GM06990 (cell line): ENCODE data around the gene TMEM132A.
"Not testable (repeated sequence)": the region's sequence is repeated elsewhere in the genome, so short reads cannot be mapped to it uniquely, and the experiment has no call there.

ENCODE experiments used
- DNase-seq: peaks from one replicate; pipeline ENCODE4 v3.0.0-alpha.2; 2011; ENCODE audit not compliant: insufficient read length; ENCODE audit errors: extremely low read depth
- H3K27me3 ChIP-seq: replicated peaks from 2 replicates; pipeline ENCODE4 v1.6.0; 2011; ENCODE audit warnings: low read length; ENCODE audit not compliant: control insufficient read depth, insufficient read depth
- H3K36me3 ChIP-seq: 2 replicates; pipeline ENCODE4 v1.5.1; 2011; ENCODE audit warnings: low read length; ENCODE audit not compliant: control insufficient read depth, insufficient read depth
- H3K4me3 ChIP-seq: replicated peaks from 2 replicates; pipeline ENCODE4 v1.5.1; 2011; ENCODE audit warnings: low read depth, mild to moderate bottlenecking, control low read depth, low read length
- TF ChIP-seq, protein P1 (sequence below): IDR thresholded peaks from 2 replicates; pipeline ENCODE4 v1.5.1; 2011; ENCODE audit warnings: low read length, control low read depth, mild to moderate bottlenecking, inconsistent platforms; ENCODE audit not compliant: insufficient read depth, poor library complexity, severe bottlenecking

The TMEM132A gene

DNA sequence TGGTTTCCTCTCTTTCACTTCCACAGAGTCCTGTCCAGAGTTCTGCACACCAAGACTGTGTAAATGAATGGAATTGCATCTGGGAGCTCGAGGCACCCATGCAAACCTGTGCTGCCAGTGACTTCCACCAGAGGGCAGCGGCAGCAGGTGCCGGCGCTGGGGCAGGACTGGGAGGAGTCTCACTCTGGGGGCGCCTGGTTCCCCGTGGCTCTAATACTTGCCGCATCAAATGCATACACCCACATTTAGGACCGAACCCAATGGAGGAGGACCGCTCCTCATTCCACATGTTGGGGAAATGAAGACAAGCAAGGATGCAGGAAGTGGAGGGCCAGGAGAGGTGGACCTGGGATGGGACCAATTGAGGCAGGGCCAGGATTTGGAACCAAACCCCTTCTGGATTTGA lies 46.1 kb downstream of the TMEM132A start:
- Histone ChIP-seq H3K27me3 (no peaks in the 10 kb centered on the region), H3K4me3 (no peak overlapping the region), H3K36me3 (no peaks in the 10 kb centered on the region)
- peak; percentile 62 for DNase-seq
- TF ChIP-seq, protein P1, sequence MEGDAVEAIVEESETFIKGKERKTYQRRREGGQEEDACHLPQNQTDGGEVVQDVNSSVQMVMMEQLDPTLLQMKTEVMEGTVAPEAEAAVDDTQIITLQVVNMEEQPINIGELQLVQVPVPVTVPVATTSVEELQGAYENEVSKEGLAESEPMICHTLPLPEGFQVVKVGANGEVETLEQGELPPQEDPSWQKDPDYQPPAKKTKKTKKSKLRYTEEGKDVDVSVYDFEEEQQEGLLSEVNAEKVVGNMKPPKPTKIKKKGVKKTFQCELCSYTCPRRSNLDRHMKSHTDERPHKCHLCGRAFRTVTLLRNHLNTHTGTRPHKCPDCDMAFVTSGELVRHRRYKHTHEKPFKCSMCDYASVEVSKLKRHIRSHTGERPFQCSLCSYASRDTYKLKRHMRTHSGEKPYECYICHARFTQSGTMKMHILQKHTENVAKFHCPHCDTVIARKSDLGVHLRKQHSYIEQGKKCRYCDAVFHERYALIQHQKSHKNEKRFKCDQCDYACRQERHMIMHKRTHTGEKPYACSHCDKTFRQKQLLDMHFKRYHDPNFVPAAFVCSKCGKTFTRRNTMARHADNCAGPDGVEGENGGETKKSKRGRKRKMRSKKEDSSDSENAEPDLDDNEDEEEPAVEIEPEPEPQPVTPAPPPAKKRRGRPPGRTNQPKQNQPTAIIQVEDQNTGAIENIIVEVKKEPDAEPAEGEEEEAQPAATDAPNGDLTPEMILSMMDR, result peak; percentile 95

DNA sequence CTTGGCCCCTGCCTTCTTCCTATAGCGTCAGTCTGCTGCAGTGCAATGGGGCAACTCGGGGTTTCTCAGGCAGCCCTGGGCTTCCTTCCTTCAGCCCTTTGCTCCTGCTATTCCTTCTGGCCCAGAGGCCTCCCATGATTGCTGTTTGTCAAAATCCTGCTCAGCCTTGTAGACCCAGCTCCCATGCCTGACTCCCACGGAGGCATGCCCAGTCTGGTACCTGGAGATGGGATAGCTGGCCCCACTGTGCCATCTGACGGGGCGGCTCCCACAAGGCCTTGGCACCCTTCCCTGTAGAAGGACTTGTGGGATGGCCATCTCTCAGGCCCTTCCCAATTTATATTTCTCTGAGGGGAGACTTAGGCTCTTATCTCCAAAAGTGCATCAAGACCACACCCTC lies 46.6 kb downstream of the TMEM132A start:
- no peaks in the 10 kb centered on the region for H3K27me3 ChIP-seq
- H3K36me3 ChIP-seq, result no peaks in the 10 kb centered on the region
- H3K4me3 ChIP-seq, result no peak overlapping the region
- DNase-seq, result no peak
- TF ChIP-seq, protein P1, result no peak

DNA sequence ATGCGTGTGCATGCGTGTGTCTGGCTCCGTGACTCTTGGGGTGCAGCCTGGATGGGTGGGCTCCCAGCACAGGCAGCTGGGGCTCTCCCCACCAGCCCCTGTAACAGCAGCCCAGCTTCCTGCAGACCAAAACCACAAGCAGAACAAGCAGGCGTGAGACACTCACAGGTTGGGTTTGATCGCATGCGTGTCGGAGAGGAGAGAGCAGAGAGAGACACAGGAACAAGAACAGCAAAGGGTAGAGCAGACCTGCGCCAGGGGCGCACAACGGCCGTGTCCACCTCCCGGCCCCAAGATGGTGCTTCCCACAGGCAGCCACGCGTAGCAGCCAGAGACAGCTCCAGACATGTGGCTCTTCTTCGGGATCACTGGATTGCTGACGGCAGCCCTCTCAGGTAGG lies 47.3 kb downstream of the TMEM132A start, which contains the start of gene CD6:
Gene CD6, plus strand, starts transcription at position 161 of the 400 bp plus-strand sequence. Its CDS starts 186 bp downstream, at position 347.
- H3K27me3 ChIP-seq, result no peaks in the 10 kb centered on the region
- TF ChIP-seq, protein P1, result no peak
- H3K4me3 ChIP-seq, result no peak within 1 kb of the TSS
- no peaks in the 10 kb centered on the region for H3K36me3 ChIP-seq
- peak; percentile 51 for DNase-seq

DNA sequence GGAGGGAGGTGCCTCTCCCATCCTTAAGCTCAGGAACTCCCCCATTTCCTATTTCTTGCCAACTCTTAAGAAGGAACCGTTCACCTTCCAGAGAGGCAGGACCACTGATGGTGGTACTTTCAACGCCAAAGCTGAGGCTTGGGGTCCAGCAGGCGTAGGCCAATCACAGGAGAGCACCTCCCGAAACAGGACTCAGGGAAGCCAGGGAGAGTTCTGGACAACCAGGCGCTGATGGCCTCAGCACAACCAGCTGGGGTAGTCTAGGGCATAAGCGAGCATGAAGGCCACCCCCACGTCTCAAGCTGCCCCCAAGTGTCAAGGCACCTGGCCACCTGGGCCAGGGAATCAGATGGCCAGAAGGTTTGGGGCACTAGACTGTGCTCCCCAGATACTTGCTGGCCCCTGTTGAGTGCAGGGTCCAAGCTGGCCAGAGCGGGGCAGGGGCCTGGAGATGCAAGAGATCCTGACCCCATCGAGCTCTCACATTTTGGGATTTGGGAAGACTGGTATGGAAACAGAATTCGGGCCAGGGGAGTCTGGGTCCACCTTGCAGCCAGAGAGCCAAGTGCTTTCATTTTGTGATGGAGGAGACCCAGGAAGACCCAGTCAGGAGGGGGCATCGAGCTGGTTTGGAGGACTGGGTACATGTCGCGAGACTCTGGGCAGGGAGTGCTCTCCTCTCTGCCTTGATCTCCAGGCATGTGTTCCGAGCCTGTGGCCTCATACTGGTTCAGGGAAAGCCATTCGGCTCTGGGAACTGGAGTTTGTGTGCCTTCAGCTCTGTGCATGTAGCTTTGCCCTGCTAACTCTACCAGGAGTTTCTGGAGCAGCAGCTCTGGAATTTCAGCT lies 48.1 kb downstream of the TMEM132A start:
- TF ChIP-seq, protein P1, result no peak
- no peak for DNase-seq
- H3K27me3 ChIP-seq, result no peaks in the 10 kb centered on the region
- H3K4me3 ChIP-seq, result no peak overlapping the region
- H3K36me3 ChIP-seq, result no peaks in the 10 kb centered on the region

DNA sequence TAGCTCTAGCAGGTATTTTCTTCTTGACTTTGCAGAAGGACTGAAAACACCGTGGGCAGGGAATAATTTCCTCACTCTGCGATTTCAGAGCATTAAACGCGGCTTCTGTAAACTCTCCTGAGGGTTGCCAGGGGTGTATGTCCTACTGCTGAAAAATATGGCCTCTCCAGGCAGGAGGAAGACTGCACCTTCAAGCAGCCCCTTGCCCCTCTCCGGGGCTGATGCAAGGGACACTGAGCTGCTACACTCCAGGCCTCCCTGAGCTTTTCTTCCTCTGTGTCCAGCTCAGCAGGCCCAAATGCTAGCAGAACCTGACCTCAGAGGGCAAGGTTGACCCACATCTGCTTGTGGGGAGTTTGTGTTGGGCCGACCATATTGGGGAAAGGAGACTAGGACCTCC lies 49.4 kb downstream of the TMEM132A start:
- Histone ChIP-seq H3K36me3 (no peaks in the 10 kb centered on the region), H3K27me3 (no peaks in the 10 kb centered on the region), H3K4me3 (no peak overlapping the region)
- TF ChIP-seq, protein P1, result no peak
- no peak for DNase-seq

DNA sequence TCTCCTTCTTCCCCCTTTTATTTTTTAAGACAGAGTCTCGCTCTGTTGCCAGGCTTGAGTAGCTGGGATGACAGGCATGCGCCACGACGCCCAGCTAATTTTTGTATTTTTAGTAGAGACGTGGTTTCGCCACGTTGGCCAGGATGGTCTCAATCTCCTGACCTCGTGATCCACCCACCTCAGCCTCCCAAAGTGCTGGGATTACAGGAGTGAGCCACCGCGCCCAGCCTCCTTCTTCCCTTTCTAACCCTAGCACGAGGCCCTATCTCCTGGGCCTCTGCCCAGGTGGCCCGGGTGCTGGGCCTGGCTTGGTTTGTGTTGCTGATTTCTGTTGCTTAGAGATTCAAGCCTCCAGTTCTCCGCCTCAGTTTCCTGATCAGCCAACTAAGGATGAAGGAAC lies 50.1 kb downstream of the TMEM132A start:
- DNase-seq, H3K4me3 ChIP-seq, H3K36me3 ChIP-seq, H3K27me3 ChIP-seq: not testable (repeated sequence)
